Measurements from ENCODE around the gene NLRP6.
"Not testable (repeated sequence)": the region's sequence is repeated elsewhere in the genome, so short reads cannot be mapped to it uniquely, and the experiment has no call there.

The NLRP6 gene

GRCh38 chr11:281486-282161, 3.4 kb downstream of the NLRP6 start:
- DNase-seq (ENCODE audit: low read depth in 1 of 2, low spot score in 1 of 2): no peak

GRCh38 chr11:282171-282570, 4.0 kb downstream of the NLRP6 start:
- no peak for DNase-seq (ENCODE audit: low read depth in 1 of 2, low spot score in 1 of 2)

GRCh38 chr11:282630-283360, 4.6 kb downstream of the NLRP6 start:
- no peak for DNase-seq (ENCODE audit: low read depth in 1 of 2, low spot score in 1 of 2)

DNA sequence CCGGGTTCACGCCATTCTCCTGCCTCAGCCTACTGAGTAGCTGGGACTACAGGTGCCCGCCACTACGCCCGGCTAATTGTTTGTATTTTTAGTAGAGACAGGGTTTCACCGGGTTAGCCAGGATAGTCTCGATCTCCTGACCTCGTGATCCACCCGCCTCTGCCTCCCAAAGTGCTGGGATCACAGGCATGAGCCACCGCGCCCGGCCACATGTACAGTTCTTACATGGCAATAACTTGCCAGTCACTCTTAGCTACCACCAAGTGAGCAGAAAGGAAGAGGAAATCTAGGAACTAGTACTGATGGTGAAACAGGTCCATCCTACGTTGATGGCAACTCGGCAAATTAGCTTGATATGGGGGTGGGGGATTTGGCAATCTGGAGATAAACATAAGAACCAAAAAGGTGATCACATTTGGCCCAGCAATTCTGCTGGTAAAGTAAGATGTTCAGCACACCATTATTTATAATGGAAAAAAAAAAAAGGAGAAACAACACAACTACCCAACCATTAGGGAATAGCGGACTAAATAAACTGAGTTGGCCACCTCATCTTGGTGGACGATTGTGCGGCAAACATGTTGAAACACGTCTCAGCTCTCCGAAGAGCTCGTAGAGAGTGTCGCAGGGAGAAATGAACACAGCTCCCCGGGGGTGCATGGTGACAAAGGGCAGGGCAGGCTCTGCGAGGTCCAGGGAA, 5.3 kb downstream of the NLRP6 start:
- no peak for DNase-seq (ENCODE audit: low read depth in 1 of 2, low spot score in 1 of 2)

DNA sequence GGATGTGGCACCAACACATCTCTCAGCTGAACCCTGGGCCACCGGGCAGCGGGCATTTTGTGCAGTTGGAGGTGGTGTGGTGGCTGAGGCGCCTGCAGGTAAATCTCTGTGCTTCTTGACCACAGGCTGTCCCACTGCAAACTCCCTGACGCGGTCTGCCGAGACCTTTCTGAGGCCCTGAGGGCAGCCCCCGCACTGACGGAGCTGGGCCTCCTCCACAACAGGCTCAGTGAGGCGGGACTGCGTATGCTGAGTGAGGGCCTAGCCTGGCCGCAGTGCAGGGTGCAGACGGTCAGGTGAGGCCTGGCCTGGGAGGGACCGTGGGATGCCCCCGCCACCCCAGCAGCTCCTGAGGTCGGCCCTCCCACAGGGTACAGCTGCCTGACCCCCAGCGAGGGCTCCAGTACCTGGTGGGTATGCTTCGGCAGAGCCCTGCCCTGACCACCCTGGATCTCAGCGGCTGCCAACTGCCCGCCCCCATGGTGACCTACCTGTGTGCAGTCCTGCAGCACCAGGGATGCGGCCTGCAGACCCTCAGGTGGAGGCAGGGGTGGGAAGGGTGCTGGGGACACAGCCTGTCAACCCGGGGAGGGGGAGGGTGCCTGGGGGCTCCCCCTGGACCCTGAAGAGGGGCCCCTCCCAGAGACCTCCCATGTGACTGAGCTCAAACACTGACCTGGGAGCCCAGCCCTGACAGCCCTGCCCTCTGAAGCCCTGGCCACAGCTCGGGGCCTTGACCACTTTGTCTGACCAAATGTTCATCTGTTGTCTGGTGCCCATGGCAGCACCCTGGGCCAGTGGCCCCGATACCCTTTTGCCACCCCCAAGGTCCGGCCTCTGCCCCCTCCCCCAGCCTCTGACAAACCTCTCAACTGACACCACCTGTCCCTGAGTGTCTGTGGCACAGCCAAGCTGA, 6.2 kb downstream of the NLRP6 start:
- no peak for DNase-seq (ENCODE audit: low read depth in 1 of 2, low spot score in 1 of 2)

- DNase-seq (ENCODE audit: low read depth in 1 of 2, low spot score in 1 of 2): no peak
Measured at GRCh38 chr11:285021-285893, 7.0 kb downstream of the NLRP6 start.

GRCh38 chr11:285894-286220, 7.7 kb downstream of the NLRP6 start:
- DNase-seq (ENCODE audit: low read depth in 1 of 2, low spot score in 1 of 2): no peak

- not testable (repeated sequence) for DNase-seq (ENCODE audit: low read depth in 1 of 2, low spot score in 1 of 2)
Measured at GRCh38 chr11:286977-287820, 9.0 kb downstream of the NLRP6 start.

GRCh38 chr11:287821-288477, 9.7 kb downstream of the NLRP6 start:
- DNase-seq (ENCODE audit: low read depth in 1 of 2, low spot score in 1 of 2): no peak

- DNase-seq (ENCODE audit: low read depth in 1 of 2, low spot score in 1 of 2): no peak
Measured at GRCh38 chr11:288478-289397, 10.5 kb downstream of the NLRP6 start, which contains the start of gene PGGHG. PGGHG (plus strand) TSS chr11:289126; CDS start chr11:289817, 691 bp downstream.

GRCh38 chr11:289398-289711, 11.1 kb downstream of the NLRP6 start:
- no peak for DNase-seq (ENCODE audit: low read depth in 1 of 2, low spot score in 1 of 2)

DNA sequence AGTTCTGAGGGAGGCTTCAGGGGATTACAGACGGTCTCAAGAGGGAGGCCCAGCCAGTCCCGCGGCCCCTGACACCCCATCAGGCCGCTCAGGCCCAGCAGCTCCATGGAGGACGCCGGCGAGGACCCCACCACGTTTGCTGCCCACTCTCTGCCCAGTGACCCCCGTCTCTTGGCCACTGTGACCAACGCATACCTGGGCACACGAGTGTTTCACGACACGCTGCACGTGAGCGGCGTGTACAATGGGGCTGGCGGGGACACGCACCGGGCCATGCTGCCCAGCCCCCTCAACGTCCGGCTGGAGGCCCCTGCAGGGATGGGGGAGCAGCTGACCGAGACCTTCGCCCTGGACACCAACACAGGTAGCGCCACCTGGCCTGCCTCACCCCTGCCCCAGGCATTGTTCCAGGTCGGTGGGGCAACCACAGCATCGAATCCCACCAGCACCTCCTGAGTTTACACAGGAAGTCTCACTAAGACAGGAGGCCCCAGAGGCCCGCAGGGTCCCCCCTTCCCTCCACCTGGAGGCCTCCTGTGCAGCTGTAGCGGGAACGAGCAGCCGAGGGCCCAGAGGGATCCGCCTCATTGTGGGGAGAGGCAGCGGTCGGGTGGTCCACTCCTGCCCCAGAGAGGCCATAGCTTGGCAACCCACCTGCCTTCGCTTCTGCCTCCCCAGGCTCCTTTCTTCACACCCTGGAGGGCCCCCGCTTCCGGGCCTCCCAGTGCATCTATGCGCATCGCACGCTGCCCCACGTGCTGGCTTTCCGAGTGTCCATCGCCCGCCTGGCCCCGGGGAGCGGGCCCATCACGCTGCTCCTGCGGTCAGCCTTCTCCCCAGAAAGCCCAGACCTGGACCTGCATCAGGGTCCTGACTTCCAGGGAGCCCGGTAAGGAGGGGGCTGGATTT, 11.8 kb downstream of the NLRP6 start:
- DNase-seq (ENCODE audit: low read depth in 1 of 2, low spot score in 1 of 2): no peak

- DNase-seq (ENCODE audit: low read depth in 1 of 2, low spot score in 1 of 2): no peak
Measured at GRCh38 chr11:290621-291231, 12.5 kb downstream of the NLRP6 start.

- DNase-seq (ENCODE audit: low read depth in 1 of 2, low spot score in 1 of 2): no peak
Measured at GRCh38 chr11:291281-292210, 13.3 kb downstream of the NLRP6 start.
